Spleen (tissue), 11 donors: Measurements from ENCODE around the gene RARS2. TPM values are rescaled to one million over a fixed set of nuclear protein-coding genes. Genes with fewer than 3 reads are reported as not detected.

Experiments
- DNase-seq: peaks from one replicate; pipeline ENCODE4 v3.0.0-alpha.2; 2020
- H3K27ac ChIP-seq, 8 donors: fragments of 200-600 bp; sonication (generic) in 7 of 8; 1 replicate in 4 of 8; 2 replicates in 4 of 8; pipeline versions ENCODE4 v1.5.0 to v1.8.0; 2016 to 2021; ENCODE audit warnings: inconsistent platforms in 4 of 8, mild to moderate bottlenecking in 4 of 8, moderate library complexity in 1 of 8
- H3K27me3 ChIP-seq, 7 donors: fragments of 200-600 bp; sonication (generic) in 6 of 7; replicated peaks in 1 of 7; 1 replicate in 4 of 7; 2 replicates in 3 of 7; pipeline versions ENCODE4 v1.5.0 to v1.8.0; 2016 to 2021; ENCODE audit warnings: inconsistent platforms in 3 of 7, mild to moderate bottlenecking in 1 of 7
- H3K36me3 ChIP-seq, 6 donors: fragments of 200-600 bp; sonication (generic) in 5 of 6; 1 replicate in 4 of 6; 2 replicates in 2 of 6; pipeline versions ENCODE4 v1.5.0 to v1.8.0; 2016 to 2021; ENCODE audit warnings: inconsistent platforms in 2 of 6
- H3K4me1 ChIP-seq, 6 donors: fragments of 200-600 bp; sonication (generic) in 5 of 6; 1 replicate in 3 of 6; 2 replicates in 3 of 6; pipeline versions ENCODE4 v1.5.0 to v1.8.0; 2016 to 2021; ENCODE audit warnings: inconsistent platforms in 3 of 6
- H3K4me3 ChIP-seq, 8 donors: fragments of 200-600 bp; sonication (generic) in 7 of 8; 1 replicate in 4 of 8; 2 replicates in 4 of 8; pipeline versions ENCODE4 v1.5.0 to v1.8.0; 2016 to 2021; ENCODE audit warnings: inconsistent platforms in 4 of 8, mild to moderate bottlenecking in 4 of 8, moderate library complexity in 2 of 8
- H3K9me3 ChIP-seq, 8 donors: fragments of 200-600 bp; sonication (generic) in 7 of 8; 1 replicate in 4 of 8; 2 replicates in 4 of 8; pipeline versions ENCODE4 v1.5.0 to v1.8.0; 2016 to 2021; ENCODE audit warnings: inconsistent platforms in 4 of 8
- POLR2A ChIP-seq, 3 donors: fragments of 450-650 bp; IDR thresholded peaks; one replicate each; pipeline ENCODE4 v1.5.1; 2017; ENCODE audit warnings: antibody characterized with exemption in 3 of 3, mild to moderate bottlenecking in 1 of 3
- POLR2AphosphoS5 ChIP-seq, 3 donors: sonication (generic); formaldehyde crosslinking; IDR thresholded peaks; one replicate each; pipeline ENCODE4 v1.5.1; 2017; ENCODE audit warnings: antibody characterized with exemption in 3 of 3
- WGBS, 5 donors: extraction: QIAGEN DNeasy Blood & Tissue Kit in 3 of 5; methylation state at CpG; one replicate each; pipeline versions ENCODE4 v1.1.5 to v1.1.7; 2013 to 2018; 5-methylcytosine and 5-hydroxymethylcytosine counted together
- intact Hi-C: fragments of 100-400 bp; cut with DNase I; formaldehyde crosslinking; loops from one replicate; pipeline ENCODE4 v1.15.0; 2023; ENCODE audit warnings: low total_unique reads
- polyA plus RNA-seq, 3 donors: library from polyadenylated mRNA; stranded (reverse); fragments of 200-250 nt; gene quantifications; one replicate each; pipeline ENCODE4 v1.2.1, GENCODE V29; 2013
- total RNA-seq, 7 donors: library from RNA; depleted of rRNA in 3 of 7; stranded (reverse); fragments of >200 nt in 3 of 7; fragmentation: NEBNext Ultra II Directional in 4 of 7; extraction: Animal tissue kit (Norgen Biotek cat#: 25700) in 4 of 7; gene quantifications; one replicate each; pipeline versions ENCODE4 v1.1.0 to v1.2.1, GENCODE V29; 2016 to 2021
- TF ChIP-seq, protein P1 (sequence below), 11 experiments: fragments of 200-600 bp in 7 of 11; fragments of 450-650 bp in 4 of 11; sonication (generic) in 4 of 11; IDR thresholded peaks in 8 of 11; conservative IDR thresholded peaks in 3 of 11; 1 replicate in 7 of 11; 2 replicates in 4 of 11; pipeline versions ENCODE4 v1.4.0 to v1.8.0; 2016 to 2021; ENCODE audit warnings: antibody characterized with exemption in 11 of 11, inconsistent platforms in 4 of 11, mild to moderate bottlenecking in 1 of 11
- donor health status: healthy with polysubstance abuse.
- donor health status: DM: no; HTN: no; CAD: no; lungs with moderate emphysema.
- donor health status: DM: no; HTN: no; CAD: no.
- donor health status: Bipolar disorder and iron deficiency.
- donor health status: healthy.
- donor health status: DM: no; HTN: no; CAD: no.
- donor health status: DM: yes; HTN: yes; CAD: no.

RARS2 gene
- total and polyA plus RNA-seq, 10 donors, result 14.2 to 32.3 (median 25.6) TPM

DNA sequence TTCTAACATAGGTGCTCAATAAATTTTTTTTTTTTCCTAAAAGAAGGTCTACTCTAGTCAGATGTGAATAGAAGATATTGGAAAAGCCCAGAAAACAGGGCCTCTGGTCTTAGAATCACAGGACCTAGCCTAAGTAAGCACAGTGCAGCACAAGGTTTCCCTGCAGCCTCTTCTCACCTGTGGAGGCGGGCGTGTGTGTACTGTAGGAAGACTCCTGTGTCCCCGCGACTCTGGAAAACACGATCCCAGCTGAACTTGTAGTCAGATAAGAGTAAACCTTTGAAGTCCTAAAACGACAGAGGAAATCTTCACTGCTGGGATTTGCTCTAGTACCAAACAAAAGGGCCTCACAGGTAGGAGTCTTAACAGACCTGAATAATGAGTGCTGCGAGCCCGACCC, 71.3 kb downstream of the RARS2 start:
- Histone ChIP-seq H3K27me3 (no peaks in the 10 kb centered on the region), H3K36me3 (peaks cover 3 to 100% (median 54%) of the 10 kb centered on the region in 6 donors), H3K4me3 (no peak overlapping the region), H3K9me3 (no peaks in the 10 kb centered on the region), H3K27ac (no peak overlapping the region), H3K4me1 (peaks cover 0 to 7% (median 0%) of the 10 kb centered on the region in 6 donors)
- WGBS, 5 donors, result 93 to 98% (median 96%) methylated on average over 8 of the region's 8 CpGs
- TF ChIP-seq, protein P1, sequence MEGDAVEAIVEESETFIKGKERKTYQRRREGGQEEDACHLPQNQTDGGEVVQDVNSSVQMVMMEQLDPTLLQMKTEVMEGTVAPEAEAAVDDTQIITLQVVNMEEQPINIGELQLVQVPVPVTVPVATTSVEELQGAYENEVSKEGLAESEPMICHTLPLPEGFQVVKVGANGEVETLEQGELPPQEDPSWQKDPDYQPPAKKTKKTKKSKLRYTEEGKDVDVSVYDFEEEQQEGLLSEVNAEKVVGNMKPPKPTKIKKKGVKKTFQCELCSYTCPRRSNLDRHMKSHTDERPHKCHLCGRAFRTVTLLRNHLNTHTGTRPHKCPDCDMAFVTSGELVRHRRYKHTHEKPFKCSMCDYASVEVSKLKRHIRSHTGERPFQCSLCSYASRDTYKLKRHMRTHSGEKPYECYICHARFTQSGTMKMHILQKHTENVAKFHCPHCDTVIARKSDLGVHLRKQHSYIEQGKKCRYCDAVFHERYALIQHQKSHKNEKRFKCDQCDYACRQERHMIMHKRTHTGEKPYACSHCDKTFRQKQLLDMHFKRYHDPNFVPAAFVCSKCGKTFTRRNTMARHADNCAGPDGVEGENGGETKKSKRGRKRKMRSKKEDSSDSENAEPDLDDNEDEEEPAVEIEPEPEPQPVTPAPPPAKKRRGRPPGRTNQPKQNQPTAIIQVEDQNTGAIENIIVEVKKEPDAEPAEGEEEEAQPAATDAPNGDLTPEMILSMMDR (IDR thresholded peaks at IDR 0.05 in 8 of 11, conservative IDR thresholded peaks at IDR 0.05 in 3 of 11), result no peak
- TF ChIP-seq POLR2A (IDR thresholded peaks at IDR 0.05), result no peak
- TF ChIP-seq POLR2AphosphoS5 (IDR thresholded peaks at IDR 0.05), result no peak
- no peak for DNase-seq
- intact Hi-C loops, result no loop called here

DNA sequence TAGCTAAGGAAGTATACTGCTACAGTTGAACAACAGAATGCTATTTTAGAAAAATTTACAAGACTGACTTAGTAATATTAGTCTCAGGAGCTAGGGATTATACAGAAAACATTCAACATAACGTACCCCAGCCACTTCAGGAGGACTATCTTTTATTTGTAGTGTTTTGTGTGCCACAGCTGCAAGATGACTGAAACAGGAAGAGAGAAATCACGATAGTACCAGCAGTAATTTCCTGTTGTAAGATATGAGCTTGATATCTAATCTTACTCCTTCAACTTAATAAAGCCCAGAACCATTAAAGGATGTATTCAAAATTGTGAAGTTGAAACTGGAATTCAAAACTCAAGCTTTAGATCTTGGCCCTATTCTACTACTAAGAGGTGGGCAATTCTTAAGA, 75.0 kb downstream of the RARS2 start:
- H3K4me3 ChIP-seq, result no peak overlapping the region
- TF ChIP-seq POLR2A (IDR thresholded peaks at IDR 0.05), result no peak
- TF ChIP-seq, protein P1 (IDR thresholded peaks at IDR 0.05 in 8 of 11, conservative IDR thresholded peaks at IDR 0.05 in 3 of 11), result no peak
- H3K27ac ChIP-seq, result no peak overlapping the region
- 22 to 33% (median 25%) methylated on average over 2 of the region's 2 CpGs for WGBS, 5 donors
- H3K4me1 ChIP-seq, result peaks cover 0 to 7% (median 0%) of the 10 kb centered on the region in 6 donors
- no peaks in the 10 kb centered on the region for H3K27me3 ChIP-seq
- intact Hi-C loops, result no loop called here
- peaks cover 3 to 100% (median 67%) of the 10 kb centered on the region in 6 donors for H3K36me3 ChIP-seq
- no peak for DNase-seq
- no peaks in the 10 kb centered on the region for H3K9me3 ChIP-seq

DNA sequence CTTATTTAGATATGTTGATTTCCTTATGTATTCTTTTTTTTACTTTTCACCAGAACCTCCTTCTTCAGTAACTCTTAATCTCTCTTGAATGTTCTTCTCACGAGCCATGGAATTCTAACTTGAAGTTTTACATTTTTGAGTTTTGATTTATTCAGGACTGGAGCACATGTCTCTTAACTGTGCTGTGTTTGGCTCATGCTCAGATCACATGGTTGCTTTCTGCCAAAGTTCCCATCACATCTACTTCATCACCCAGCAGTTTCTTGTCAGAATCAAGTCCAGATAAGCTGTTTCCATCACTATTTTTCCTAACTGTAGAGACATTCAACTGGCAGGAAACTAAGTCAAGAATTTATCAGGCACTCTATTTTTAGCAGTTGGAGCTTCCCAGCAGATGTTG, 85.3 kb downstream of the RARS2 start:
- H3K4me3 ChIP-seq, result no peak overlapping the region
- no peak overlapping the region for H3K27ac ChIP-seq
- H3K4me1 ChIP-seq, result peaks cover 0 to 6% (median 2%) of the 10 kb centered on the region in 6 donors
- no peaks in the 10 kb centered on the region for H3K9me3 ChIP-seq
- intact Hi-C loops, result no loop called here
- H3K27me3 ChIP-seq, result no peaks in the 10 kb centered on the region
- WGBS, 5 donors, result 79 to 95% (median 88%) methylated on average over 1 of the region's 1 CpG
- DNase-seq, result no peak
- peaks cover 2 to 90% (median 36%) of the 10 kb centered on the region in 6 donors for H3K36me3 ChIP-seq
- TF ChIP-seq, protein P1 (IDR thresholded peaks at IDR 0.05 in 8 of 11, conservative IDR thresholded peaks at IDR 0.05 in 3 of 11), result no peak
- TF ChIP-seq POLR2AphosphoS5 (IDR thresholded peaks at IDR 0.05) (no peak), POLR2A (IDR thresholded peaks at IDR 0.05) (no peak)

DNA sequence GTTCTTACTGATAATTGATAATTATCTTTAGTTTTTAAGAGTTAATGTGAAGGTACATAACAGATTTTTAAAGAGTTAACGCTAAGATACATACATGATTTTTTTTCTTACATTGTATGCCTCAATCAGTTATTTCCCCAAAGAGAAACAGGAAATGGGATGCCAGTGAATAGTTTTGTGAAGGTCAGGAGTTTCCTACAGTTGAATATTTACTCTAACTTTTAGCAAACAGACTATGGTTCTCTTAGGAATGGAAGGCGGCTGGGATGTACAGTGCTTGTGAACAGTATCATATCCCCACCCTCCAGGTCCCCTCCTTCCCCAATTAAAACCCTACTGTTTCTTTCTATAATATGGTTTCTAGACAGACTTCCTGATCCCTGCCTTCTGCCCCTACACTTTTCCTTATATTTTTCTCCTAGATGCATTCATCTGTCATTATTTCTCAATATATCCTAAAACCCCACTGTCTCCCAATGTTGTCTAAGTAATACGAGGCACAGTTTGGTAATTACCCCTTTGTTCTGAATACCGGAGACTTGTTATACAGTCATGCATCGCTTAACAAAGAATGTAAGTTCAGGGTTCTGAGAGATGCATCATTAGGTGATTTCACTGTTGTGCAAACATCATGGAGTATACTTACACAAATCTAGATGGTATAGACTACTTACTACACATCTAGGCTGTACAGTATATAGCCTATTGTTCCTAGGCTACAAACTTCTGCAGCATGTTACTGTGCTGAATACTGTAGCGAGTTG, 87.8 kb downstream of the RARS2 start:
- Histone ChIP-seq H3K4me3 (no peak overlapping the region), H3K36me3 (peaks cover 2 to 67% (median 32%) of the 10 kb centered on the region in 6 donors)
- 88 to 93% (median 89%) methylated on average over 6 of the region's 6 CpGs for WGBS, 5 donors

More for the DNA sequence above, 87.8 kb downstream of the RARS2 start:
- no peak for TF ChIP-seq POLR2AphosphoS5 (IDR thresholded peaks at IDR 0.05)
- TF ChIP-seq POLR2A (IDR thresholded peaks at IDR 0.05), result no peak
- TF ChIP-seq, protein P1 (IDR thresholded peaks at IDR 0.05 in 8 of 11, conservative IDR thresholded peaks at IDR 0.05 in 3 of 11), result no peak
- no peak for DNase-seq
- H3K4me1 ChIP-seq, result peaks cover 0 to 10% (median 2%) of the 10 kb centered on the region in 6 donors
- H3K9me3 ChIP-seq, result no peaks in the 10 kb centered on the region
- intact Hi-C loops, result no loop called here
- H3K27me3 ChIP-seq, result no peaks in the 10 kb centered on the region
- H3K27ac ChIP-seq, result no peak overlapping the region
